GM18858 (cell line): Measurements from ENCODE around the gene TMEM181.
"Not testable (repeated sequence)": the region's sequence is repeated elsewhere in the genome, so short reads cannot be mapped to it uniquely, and the experiment has no call there.

Experiments
- ATAC-seq: cut with Tn5 transposase; IDR thresholded peaks from one replicate; pipeline ENCODE4 v1.9.1; 2021; ENCODE audit not compliant: unreplicated experiment

The TMEM181 gene

DNA sequence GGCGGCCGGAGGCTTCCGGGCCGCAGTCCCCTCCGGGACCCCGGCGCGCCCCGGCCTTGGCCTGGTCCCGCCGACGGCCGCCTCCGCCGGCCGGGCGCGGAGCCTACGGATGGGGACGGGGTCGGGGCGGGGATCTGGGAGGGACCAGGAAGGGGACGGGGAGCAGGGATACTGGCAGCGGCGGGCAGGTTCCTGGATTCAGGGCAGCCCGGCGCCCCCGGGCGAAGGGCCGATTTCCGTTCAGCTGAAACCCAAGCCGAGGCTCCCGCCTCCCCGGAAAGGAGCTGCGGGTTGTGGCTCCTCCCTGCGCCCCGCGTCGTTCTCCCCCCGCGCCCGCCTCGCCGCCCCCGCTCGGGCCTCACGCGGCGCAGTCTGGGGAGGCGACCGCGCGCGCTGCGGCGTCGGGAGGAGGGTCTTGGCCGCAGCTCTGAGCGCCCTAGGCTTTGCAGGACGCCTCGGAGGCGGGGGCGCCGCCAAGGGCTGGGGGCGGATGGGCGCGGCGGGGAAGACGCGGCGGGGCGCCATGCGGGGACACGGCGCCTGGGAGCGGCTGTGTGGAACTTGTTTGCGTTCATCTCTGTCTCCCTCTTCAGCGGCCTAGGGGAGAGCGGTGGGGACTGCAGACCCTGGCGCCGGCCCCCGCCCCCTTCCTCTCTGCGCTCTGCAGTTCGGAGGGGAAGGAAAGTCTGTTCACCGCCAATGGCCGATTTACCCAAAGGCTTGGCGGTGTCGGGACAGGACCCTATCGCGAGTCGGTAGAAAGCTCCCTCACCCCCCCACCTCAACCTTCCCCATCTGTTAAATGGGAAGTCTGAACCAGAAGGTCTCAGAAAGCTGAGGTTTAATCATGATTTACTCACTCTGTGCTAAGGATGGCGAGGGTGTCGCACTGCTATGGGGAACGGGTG is 22.7 kb upstream of the TMEM181 start:
- ATAC-seq: no peak

DNA sequence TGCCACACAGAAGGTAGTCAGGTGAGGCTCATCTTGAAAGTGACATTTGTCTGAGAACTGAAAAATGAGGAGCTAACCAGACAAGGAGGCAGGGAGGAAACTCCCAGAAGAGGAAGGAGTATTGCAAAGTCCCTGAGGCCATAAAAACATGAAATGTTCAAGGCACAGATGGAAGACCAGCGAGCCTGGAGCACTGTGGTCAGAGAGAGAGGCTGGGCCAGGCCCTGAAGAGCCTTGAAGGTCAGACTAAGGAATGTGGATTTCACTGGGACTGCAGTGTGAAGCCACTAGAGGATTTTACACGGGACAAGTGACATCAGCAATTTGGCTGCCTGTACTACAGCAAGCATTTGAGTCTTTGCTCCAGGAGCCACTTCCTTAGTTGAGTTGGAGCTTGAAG is 21.1 kb upstream of the TMEM181 start:
- no peak for ATAC-seq

DNA sequence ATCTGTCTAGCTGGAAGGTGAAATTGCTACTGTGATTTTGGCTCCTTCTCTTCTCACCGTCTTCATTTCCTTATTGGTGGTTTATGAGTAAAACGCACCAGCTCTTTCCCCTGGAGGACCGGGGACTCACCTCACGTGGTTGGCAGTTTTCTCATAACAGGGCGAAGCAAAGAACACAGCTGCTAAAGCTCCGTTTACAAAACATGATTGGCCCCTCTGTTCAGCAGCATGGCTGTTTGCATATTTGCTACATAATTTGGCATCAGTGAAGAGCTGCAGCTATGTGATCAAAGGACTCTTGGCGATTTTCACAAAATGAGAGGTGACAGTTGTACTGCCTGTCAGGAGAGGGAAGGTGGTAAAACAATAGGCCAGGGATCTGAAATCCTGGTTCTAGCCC is 20.5 kb upstream of the TMEM181 start:
- ATAC-seq: no peak

DNA sequence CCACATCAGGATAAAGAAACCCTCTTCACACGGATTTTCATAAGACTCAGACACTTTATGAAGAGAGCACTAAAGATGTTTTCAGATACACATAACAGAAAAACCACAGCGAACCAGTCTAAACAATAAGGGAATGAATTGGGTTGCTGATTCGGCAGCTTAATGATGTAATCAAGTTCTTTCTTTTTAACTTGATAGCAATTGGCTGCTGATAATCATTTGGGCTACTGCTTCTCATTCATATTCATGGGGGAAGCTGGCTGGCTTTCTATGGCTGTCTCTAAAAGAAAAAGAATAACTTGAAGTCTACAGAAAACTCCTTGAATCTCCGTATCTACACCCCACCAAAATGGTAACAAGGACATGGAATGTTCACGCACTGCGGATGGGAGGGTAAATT is 20.0 kb upstream of the TMEM181 start:
- ATAC-seq: no peak

DNA sequence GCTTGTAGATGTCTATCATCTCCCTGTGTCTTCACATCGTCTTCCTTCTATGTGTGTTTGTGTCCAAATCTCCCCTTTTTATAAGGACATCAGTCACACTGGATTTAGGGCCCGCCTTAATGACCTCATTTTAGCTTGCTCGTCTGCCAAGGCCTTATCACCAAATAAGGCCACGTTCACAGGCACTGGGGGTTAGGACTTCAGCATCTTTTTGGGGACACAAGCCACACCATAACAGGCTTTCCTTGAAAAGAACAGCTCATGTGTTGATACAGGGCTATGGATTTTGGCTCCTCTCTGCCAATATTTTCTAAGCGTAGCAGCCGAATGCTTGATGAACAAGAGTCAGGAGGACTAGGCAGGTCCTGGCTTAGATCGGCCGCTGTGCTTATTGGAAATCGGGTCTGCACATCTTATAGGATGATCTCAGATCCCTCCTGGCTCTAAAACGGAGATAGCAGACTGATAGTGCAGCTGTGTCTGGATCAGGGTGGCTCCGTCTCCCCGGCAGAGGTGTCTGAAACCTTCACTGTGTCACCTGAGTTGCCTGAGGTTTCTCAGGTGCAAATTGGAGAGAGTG is 16.2 kb upstream of the TMEM181 start:
- no peak for ATAC-seq

DNA sequence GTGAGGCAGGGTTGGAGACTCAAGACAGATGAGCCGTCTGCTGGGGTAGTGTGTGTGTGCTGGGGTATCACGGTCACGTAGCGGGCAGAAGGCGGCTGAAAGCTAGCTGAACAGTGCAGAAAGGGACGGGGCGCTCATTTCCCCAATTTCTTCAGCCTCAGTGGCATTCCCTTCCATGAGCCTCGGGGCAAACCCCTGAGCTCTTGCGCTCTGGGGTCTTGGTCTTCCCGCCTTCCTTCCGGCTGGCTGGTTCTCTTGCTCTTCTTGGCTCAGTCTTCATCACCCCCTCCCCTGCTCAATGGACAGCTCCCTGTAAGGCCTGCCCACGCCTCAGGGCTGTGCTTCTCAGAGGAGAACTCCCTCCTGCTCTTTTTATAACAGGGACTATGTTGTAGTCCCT is 15.5 kb upstream of the TMEM181 start:
- no peak for ATAC-seq

DNA sequence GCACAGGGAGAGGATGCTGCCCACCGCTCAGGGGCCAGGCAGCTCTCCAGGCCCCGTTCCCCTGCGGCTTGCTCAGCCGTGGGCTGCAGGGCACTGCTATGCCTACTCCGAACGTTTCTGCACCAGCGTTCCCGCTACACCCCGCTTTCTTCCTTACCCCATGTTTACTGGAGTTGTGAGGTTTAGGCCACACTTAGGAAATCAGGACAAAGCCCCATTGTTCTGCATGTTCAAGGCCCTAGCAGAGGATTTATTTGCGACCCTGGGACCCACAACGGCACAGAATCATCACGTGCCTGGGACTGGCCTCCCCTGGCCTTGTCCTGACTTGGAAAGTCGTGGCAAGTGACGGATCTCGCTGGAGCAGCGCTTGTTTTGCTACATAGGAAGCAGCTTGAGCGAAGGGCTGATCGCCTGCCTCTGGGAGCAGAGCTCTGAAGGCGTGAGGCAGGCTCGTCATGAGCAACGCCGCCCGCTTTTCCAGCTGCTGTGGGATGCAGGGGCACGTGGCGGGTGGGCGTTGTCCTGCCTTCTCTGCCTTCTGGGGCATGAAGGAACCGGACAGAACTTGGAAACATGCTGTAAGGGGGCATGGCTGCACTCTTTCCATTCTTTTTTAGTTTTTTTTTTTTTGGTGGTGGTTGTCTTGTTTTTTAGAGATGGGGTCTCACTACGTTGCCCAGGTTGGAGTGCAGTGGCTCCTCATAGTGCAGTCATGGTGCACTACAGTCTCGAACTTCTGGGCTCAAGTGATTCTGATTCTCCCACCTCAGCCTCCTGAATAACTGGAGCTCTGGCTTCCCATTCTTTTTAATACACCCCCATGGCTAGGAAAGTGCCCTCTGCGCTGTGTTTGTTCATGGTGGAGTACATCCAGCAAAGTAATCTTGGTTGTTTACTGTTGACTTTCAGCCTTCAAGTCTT is 14.6 kb upstream of the TMEM181 start:
- ATAC-seq: no peak

DNA sequence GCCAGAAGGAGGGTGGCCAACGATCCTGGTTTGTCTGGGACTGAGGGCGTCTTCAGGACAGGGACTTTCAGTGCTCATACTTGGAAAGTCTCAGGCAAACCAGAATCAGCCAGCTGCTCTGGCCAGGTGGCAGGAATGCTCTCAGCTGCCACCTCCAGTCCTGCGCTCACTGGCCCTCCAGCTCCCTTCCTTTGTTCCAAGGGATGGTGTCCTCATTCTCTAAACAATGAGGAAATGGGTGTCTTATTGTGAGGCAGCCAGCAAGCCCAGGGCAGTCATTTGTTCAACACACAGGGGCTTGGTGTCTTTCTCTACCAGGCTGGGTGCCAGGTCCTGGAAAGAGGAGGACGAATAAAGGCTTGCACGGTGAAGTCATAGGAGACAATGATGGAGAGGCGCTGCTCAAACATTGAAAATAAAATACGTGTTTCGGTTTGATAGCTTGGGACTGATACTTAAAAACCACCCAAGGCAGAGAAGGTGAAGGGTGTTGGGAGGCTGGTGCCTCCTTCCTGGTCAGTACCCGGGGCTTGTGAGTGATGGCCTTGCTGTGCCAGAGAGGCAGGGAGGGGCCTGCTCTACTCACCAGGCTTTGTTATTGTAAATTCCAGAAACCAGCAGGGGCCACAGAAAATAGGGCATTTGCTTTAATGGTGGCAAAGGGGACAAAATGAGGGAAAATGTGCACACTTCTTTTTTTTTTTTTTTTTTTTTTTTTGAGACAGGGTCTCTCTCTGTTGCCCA is 11.3 kb upstream of the TMEM181 start:
- ATAC-seq: no peak

DNA sequence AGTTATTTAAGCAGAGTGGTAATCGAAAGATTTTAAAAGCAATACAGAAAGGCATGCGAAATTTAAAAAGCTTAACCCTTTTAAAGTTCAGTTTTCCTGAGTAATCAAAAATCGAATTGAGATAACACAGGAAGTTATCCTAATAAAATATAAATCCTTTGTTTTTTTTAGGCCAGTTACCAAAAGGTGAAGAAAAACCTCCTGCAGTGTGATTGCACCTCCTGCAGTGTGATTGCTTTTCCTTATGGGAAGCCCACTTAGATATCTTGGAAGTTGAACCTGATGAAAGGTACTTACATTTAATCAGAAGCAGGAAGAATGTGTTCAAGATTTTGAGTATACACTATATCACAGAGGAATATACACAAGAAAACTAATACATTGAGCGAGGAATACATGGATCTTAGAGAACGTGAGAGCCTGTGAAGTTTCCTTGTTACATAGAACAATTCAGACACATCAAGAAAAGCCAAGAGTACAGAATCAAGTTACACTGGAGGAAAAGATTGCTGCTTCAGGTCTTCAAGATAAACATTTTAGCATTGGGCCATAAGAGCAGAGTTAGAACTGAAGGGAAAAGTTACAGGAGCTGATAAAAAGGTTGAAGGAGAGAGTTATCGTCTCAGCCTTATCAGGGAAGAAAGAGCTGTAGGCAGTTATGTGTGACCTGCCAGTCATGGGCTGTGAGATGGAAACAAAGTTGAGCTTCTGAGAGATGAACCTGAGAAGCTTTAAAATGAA is 7.7 kb upstream of the TMEM181 start:
- no peak for ATAC-seq

DNA sequence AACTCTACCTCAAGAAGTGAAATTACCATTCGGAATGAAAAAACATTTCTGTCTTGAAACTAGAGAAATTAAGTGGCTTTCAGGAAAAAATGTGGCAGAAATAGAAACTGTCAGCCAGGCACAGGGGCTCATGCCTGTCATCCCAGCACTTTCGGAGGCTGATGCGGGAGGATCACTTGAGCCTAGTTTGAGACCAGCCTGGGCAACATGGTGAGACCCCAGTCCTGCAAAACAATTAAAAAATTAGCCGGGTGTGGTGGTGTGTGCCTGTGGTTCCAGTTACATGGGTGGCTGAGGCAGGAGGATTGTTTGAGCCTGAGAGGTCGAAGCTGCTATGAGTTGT is 7.1 kb upstream of the TMEM181 start:
- ATAC-seq: no peak

DNA sequence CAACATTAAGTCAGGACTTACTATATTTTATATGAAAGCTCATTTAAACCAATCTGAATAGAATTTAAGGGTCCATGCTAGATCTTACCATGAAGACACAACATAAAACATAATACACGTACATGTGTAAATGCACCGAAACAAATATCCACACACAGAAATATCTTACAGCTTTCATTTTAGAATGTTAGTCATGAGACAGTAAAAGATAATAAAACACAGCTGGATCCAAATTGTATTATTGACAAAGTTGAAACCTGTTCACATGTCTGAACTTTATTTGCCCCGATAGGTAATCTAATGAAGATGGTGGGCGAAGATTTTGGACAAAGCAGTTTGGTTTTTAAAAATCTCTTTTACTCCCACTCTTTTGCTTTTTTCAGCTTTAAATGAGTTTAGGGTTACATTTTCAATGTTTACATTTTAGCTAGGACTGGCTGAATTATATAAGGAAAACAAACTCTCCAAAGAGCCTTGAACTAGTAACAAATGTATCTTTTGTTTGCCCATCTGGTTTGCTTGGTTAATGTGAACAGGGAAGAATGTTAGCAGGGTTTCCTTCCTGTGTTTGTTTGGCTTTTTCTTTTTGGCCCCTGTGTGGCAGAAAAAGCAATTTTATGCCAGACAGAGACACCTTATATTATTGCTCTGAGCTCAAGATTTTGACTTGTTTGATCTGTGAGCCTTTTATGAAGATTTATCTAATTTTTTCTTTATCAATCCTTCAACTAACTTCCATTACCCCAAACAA is 5.1 kb upstream of the TMEM181 start:
- ATAC-seq: no peak

DNA sequence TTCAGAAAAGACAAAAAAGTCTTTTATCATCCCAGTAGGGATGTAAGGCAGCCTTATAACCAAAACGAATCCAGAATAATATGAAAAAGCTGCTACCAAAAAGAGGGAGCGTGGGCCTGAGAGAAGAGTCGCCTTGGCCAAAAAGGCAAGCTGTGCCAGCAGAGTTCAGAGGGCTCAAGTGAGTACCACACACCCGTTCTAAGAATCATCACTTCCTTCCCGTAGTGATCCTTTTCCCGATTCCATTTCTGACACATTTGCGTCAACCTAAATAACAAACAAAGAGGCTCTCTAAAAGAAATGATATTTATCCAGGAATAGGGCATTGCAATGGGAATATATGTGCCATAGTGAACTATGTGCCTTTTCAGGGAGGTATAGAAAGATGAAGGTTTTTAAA is 3.8 kb upstream of the TMEM181 start:
- ATAC-seq: no peak

DNA sequence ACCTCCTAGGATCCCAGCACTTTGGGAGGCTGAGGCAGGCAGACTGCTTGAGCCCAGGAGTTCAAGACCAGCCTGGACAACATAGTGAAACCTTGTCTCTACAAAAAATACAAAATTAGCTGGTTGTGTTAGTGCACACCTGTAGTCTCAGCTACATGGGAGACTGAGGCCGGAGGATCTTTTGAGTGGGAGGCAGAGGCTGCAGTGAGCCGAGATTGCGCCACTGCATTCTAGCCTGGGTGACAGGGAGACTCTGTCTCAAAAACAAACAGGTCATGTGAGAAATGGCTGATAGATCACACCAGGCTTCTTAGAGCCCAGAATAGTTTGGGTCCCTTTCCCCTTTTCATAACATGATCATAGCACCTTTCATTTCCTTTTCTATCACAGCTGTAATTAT is 2.8 kb upstream of the TMEM181 start:
- ATAC-seq: not testable (repeated sequence)

DNA sequence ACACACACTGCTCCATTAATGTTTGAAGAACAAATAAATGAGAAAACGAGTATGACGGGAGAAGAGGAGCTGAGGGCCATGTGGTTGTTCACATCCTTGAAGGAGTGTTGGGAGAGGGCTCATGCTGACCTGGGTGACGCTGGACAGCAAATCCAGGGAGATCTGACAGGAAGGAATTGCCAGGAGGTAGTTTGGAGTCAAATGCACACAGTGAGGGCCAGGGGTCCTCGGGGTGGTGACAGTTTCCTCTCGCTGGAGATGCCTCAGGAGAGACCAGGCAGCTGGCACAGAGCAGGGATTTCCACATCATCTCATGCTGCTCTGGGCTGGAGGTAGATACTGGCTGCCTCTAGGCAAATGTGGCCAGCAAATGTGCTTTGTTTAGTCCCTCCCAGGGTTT is 2.0 kb upstream of the TMEM181 start:
- ATAC-seq: no peak

DNA sequence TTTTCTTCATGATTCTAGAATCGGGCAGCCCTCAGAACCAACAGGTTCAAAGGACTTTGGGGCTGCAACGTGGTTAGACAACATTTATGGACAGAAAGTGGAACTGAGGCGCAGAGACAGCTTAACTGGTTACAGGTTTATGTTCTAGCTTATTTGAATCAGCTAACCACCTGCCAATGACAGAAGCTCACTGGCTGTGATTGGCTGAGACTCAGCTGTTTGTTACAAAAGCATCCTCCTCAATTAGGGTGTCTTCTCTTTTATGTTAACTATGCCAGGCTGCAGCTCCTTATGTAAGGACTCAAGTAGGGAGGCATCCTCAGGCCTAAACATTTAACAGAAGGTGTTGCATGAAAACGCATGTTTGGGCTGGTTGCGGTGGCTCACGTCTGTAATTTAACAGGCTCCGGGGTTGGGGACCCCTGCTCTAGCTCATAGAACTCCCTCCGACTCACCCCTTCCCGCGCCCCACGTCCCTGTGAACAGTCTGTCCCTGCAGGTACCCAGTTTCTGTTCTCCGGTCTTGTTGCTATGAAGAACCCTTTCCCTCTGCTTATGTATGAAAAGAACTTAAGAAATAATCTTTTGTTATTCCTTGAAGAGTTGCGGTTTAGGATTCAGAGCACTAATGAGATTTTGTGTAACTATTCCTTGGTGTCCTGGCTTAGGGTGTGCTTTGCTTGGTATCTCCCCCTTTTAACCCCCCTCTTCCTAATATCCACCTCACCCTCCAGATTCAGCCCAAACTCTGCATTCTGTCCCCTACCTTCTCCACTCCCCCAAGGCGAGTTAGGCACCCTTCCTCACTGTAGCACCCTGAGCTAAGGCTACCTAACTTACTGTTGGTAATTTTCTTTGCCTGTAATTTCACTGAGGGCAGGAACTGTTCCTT is 1.2 kb upstream of the TMEM181 start:
- no peak for ATAC-seq

DNA sequence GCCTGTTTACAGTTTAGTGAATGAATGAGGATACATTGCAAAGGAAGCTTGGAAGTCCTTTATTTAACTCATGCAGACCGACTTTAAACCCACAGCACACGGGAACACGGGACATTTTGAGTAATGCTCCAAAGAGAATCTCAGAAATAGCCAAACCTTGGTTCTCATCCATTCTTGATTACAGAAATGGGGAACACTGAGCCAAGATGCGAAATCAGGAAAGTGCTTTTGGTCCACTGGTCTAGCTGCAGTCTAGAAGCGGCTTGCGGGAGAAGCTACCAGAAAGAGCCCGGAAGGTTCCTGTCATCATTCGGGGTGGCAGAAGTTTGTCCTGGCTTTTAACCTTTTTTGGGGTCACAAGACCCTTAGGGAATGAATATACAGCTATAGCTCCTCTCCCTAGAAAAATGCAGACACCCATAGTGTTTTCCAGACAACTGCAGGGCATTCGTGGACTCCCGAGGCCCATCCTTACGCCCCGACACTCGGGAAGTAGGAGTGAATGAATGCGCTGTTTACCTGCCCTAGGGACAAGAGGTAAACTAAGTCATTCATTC is 475 bp upstream of the TMEM181 start:
- ATAC-seq: no peak

DNA sequence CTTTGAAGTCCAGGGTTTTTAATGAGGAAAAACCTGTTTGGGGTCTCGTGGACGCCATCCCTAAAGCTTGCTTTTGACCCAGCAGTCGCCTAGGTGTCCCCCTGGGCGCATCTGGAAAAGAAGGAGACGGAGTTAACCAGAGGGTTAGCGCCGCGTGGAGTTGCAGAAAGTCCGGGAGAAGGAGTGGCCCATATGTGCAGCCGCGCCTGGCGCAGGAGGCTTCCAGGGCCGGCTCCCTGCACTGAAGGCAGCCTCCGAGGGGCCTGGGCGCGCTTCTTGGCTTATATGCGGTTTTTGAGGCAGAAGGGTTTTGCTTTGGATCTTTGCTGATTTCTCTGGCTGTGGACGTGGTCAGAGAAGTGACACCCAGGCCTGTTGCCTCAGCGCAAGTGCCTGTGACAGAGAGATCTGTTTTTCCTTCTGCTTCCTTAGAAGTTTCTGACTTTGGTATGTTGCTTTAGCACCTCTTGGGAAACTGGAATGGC is 987 bp downstream of the TMEM181 start:
- ATAC-seq: no peak

DNA sequence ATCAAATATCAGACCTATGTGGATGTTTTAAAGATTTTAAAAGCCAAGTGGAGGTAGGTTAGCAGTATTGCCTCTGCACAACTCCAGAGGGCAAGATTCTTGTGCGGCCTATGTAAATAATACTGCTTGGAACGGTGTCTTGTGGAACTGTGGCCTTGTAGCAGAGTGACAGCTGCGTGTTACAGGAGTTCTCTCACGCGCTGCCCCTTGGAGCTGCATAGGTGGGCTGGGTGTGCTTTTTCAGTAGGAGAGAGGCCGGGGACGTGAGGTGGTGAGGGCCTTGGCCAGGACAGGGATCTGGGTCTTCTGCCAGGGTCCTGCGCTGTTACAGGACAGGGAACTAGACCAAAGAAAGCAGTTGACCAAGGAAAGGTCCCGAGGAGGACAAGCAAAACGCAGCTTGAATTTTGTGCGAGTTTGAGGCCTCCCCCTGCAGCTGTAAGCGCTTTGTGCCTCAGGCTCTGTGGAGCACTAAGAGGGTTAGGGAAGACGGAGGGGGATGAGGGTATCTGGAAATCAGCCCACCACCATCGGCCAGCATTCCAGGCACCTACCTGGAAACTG is 1.5 kb downstream of the TMEM181 start:
- no peak for ATAC-seq
